Limb (tissue), 2 donors: ENCODE measurements around the gene SUGT1.
"Not testable (repeated sequence)": the region's sequence is repeated elsewhere in the genome, so short reads cannot be mapped to it uniquely, and the experiment has no call there.

Experiments used
- DNase-seq, 2 donors: peaks; one replicate each; pipeline ENCODE4 v3.0.0-alpha.2; 2016; ENCODE audit errors: extremely low spot score in 2 of 2

SUGT1 gene

DNA sequence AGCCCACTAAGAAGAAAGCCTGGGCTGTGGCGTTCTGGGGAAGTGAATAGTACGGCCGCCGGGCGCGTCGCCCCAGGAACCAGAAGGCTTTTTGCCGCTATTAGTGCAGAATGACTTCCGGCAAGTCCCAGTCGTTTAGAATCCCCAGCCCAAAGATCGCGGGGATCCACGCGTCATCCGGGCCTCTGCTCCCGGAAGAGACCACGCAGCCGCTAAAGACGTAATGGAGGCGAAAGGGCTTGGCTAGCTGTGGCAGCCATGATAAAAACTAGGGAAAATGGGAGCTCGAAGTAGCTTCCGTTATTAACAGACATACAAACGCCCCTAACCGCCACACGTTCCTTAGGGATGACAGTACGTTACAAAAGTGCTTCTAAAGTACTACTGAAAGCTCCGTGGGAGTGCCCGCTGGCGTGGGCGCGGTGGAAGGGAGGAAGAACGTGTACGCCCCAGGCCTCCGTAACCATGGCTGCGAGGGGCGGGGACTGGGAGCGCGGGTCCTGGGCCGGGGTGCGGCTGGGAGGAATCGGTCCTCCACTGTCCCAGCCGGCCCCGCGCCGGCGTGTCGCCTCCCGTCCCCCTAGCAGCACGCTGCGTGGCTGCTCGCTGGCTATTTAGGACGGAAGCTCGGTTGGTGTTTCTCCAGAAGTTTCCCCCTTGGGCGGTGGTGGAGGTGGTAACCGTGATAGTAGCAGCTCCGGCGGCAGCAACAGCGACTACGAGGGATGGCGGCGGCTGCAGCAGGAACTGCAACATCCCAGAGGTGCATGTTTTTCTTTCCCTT is at the start of gene SUGT1:
SUGT1 (plus strand) TSS at position 641 of the 784 bp plus-strand sequence; CDS start at position 726, 85 bp downstream.
- peak; percentile 98 to 99 for DNase-seq

DNA sequence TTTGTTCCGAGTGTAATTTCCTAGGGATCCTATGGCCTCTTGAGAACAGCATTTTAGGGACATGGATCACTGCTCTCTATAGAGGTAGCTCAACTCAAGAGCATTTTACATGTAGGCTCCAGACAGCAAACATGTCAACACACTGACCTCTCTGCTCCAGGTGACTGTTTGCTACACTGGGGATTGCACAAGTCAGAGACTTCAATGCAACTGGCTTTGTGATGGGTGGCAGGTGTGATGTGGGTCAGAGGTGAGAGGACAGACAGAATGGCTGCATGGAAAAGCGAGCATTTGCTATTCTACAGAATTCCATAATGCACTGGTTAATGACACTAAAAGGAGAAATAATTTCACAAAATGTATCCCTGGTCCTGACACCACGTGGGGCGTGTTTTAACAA is 49.3 kb upstream of the SUGT1 start:
- not testable (repeated sequence) for DNase-seq

DNA sequence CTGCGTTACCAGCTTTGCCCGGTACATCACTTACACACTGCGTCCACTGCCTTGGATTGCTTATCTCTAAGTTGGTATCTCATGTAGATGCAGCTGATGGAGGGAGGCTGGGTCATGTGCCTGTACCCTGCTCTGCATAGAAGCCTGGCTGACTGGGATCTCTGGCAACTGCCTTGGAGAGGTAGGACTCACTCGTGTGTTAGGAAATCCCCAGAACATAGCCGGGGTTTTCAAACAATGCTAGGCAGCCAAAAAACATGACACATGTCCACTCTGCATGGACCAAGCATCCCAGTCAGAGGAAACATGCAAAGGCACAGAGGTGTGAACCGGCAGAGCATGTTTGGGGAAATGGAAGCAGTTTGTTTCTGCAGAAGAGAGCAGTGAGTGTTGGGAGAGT is 46.5 kb upstream of the SUGT1 start:
- not testable (repeated sequence) for DNase-seq

DNA sequence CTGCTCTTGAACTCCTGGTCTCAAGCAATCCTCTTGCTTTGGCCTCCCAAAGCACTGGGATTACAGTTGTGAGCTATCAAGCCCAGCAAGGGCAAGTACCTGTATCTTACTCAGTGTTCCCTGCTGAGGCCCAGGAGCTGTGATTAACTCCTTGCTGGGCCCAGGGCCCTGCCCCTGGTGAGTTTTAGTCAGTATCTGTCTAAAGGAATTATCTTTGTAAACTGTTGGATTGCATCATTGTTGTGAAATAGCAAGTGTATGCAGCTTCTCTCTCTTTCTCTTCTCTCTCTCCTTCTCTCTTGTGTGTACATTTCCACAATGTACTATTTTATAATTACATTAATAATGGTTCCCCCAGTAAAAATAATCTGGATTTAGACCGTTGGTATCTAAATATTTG is 45.8 kb upstream of the SUGT1 start:
- DNase-seq: not testable (repeated sequence)

DNA sequence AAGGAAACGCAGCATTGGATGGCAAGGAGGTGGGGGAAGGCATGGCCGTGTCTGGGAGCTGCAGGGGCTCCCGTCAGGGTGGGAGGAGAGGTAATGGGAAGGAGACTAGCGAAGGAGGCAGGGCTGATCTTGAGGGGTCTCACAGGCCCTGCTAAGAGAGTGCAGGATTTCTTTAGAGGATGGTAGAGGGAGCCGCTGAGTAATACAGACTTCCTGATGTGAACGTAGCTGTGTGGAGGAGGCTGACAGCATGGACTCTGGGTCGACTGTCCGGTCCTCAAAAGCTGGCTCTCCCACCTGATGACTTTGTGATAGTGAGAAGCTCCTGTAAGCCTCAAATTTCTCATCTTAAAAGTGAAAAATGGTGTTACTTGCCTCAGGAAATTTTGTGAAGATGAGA is 44.5 kb upstream of the SUGT1 start:
- not testable (repeated sequence) for DNase-seq

DNA sequence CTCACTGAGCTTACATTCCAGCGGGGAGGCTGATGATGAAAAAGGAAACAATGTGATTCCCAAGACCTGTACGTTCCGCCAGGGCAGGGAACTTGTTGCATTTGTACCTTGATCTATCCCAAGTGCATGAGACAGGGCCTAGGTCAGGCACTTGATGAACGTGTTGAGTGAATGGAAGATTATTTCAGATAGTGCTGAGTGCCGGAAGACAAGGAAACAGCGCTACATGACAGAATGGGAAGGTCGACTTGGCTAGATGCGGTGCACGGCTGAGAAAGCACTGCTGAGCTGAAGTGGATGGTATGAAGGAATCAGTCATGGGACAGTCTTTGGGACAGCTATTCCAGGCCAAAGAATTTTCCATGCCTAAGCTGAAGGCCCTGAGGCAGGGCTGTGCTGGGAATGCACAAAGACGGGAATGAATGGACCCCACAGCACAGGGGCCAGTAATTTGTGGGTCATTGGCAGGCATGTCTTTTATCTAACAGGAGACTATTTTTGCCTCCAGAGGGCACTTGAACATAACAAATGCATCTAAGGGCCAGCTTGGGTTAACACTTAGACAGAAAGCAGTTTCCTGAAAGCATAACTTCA is 43.5 kb upstream of the SUGT1 start:
- peak in 1 of 2 donors; percentile 15 for DNase-seq

DNA sequence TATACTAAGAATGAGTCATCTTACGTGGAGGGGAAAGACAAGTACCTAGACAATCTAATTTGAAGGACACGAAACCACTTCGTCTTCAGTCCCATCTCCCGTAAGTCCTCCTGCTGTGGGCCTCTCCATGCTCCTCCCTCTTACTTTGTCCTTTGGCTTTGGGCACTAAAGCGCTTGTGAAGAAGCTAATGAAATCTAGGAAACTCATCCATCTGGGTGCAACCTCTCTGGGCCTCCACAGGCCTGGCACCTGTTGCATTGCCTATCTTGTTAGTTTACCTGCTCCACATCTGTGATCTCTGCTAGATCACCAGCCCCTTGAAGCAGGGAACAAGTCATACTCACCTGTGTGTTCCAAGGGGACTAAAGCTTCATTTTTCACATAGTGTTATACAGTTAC is 42.5 kb upstream of the SUGT1 start:
- DNase-seq: not testable (repeated sequence)

DNA sequence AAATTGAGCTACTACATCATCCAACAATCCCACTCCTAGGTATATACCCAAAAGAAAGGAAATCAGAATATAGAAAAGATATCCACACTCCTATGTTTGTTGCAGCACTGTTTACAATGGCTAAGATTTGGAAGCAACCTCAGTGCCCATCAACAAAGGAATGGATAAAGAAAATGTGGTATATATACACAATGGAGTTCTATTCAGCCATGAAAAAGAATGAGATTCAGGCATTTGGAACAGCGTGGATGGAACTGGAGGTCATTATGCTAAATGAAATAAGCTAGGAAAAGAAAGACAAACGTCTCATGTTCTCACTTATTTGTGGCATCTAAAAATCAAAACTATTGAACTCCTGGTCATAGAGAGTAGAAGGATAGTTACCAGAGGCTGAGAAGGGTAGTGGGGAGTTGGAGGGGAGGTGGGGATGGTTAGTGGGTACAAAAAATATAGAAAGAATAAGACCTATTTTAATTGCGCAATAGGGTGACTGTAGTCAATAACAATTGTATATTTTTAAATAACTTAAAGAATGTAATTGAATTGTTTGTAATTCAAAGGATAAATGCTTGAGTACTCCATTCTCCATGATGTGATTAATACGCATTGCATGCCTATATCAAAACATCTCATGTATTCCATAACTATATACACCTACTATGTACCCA is 37.4 kb upstream of the SUGT1 start:
- no peak for DNase-seq

DNA sequence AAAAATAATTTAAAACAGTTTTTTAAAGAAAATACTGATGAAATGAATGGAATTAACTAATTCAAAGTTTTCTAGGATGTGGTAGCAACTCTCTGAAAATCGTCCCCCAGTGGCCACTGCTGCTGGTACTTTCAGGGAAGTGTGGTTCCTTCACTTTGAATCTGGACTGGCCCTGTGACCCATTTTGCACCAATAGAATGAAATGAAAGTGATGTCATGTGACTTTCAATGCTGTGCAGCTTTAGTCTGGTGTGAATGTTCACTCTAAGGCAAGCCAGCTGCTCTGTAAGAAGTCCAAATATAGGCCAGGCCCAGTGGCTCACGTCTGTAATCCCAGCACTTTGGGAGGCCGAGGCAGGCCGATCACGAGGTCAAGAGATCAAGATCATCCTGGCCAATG is 36.8 kb upstream of the SUGT1 start:
- DNase-seq: no peak

DNA sequence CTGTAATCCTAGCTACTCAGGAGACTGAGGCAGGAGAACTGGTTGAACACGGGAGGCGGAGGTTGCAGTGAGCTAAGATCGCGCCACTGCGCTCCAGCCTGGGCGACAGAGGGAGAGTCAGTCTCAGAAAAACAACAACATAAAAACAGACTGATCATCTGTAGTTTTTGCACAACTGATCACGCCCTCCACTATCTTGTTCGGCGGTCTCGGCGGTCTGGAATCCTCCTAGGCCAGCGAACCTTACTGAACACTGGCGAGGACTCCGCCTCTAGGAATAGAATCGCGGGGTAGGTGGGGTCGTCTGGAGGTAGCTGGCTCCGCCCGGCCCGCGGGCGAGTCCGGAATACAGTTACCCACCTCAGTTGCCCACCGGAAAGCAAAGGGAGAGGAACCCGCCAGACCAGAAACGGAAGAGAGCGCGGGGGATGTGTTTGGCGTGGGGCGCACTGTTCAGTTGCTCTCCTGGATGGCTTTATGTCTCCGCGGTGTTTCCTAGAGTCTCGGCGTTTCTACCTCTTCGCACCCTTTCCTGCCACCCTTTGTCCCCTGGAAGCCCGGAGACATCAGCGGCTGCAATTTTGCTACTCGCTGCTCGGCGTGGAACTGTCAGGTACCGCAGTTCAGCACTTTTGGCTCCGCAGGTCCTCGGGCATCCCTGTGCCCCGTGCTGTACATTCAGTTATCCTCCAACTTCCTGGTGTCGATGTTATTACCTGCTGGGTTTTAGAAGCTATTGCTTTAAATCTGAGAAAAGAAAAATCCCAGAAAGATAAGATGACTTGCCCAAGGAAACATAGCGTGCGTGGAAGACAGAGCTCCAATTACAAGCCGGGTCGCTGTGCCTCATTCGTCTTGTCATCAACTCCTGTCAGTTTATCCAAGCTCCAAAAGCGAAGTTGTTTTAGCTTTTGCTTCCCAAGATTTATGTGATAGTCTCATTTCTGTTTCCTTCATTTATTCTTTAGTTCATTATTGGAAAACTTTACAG is 35.3 kb upstream of the SUGT1 start:
- DNase-seq: peak; percentile 84 to 89

DNA sequence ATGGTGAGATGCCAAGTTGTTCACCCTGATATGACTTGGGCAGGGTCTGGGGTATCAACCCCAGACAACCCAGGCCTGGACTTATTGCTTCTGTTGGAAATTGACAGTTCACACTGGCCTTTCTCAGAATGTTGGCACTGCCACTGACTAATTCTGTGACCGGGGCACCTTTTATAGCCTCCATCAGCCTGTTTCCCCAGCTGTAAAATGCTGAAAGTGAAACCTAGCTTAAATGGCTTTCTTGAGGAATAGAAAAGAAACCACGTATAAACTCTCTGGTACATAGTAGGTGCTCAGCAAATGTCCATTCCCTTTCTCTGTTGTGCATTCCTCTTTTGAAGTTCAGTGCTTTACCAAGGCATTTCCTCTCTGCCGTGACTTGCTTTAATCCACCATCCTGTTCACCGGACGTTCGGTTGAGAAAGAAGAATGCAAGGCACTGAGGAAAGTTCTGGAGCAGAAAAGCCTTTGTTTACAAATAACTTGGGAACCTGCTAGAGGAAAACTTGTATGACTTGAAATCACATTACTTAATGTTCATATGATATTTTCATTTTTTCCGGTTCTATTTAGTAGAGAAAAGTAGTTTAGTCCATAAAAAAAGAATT is 21.4 kb upstream of the SUGT1 start:
- DNase-seq: not testable (repeated sequence)

DNA sequence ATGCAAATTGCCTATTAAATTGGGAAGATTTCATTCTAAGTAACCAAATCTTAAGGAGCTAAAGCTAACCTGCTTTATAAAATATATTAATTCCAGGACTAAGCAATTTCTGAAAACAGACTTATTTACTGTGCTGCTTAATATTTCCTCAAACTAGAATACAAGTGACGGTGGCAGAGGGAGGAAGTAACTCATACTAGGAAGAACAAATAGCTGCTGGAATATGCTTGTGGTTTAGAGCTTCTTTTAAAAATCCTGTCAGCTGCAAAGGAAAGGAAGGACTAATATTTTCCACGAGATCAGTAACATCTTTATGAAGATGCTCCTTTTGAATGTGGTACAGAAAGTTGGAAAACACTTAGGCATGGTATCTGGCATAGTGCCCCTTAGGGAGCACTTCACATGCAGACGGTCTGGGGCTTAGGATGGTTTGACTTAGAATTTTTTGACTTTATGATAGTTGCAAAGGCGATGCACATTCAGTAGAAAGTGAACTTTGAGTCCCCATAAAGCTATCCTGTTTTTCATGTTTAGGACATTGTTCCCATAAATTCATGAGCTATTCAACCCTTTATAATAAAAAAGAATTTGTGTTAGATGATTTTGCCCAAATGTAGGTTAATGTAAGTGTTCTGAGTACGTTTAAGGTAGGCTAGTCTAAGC is 13.8 kb upstream of the SUGT1 start:
- no peak for DNase-seq

DNA sequence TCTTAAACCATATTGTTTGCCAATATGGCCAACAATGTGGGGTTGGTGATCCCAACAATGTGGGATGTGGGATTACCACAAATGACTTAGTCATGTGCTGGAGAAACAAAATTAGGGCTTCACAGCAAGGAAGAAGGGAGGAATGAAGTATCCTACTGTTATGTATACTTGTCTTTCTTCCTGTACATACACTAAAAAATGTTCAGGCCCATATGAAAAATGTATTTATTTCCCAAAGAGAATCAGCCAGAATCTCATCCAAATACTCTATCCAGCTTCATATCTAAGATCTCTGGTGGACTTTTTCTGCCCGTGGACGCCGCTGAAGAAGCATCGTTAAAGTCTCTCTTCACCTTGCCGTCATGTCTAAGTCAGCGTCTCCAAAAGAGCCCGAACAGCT is 10.5 kb upstream of the SUGT1 start, which contains the start of gene HNRNPA1L2:
HNRNPA1L2 (plus strand) TSS at position 301 of the 400 bp plus-strand sequence; CDS start at position 363, 62 bp downstream.
- no peak for DNase-seq

DNA sequence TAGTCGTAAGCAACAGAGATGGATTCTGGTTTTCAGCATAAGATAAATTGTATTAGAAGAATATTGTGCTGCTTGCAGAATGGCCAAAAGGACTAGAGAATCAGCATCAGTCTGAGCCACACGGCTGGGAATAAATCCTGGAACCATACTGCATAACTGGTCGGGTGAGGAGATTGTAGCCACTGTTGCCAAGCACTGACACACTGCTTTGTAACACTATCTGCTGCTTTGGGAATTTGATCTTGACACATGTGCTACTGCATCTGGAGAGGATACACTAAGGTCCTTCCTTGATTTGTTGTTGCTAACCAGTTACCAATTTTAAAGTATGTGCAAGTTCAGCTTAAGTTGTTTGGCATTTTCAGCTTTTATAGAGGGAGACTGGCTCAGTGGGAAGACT is 8.5 kb upstream of the SUGT1 start:
- no peak for DNase-seq

DNA sequence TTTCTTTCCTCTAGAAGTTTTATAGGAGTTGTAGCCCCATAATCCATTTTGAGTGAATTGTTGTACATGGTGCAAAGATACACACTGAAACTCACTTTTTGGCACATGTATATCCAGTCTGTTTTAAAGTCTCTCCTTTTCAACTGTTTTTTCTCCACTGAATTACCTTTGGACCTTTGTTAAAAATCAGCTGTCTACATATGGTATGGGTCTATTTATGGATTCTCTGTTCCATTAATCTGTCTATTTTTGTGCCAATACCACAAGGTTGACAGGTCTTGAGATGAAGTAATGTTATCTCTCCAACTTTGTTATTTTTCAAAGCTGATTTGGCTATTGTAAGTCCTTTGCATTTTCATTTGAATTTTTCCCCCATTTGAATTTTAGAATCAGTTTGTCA is 5.7 kb upstream of the SUGT1 start:
- DNase-seq: no peak

DNA sequence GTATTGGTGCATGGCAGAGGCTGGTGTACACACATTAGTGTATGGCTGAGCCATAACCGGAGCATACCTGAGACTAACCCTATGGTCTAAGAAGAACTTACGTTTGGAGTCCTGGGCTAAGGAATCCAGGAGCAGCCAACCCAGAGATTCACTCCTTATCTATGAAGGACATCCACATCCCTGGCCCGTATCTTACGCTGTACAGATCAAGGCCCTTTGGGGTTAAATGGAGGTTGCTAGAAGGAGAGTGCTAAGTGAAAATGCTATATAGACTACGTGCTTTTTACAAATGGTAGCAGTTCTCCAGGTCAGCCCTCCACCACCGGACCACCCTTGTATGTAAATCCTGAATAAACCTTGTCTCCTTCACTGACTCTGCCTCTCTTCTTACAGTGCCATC is 1.9 kb upstream of the SUGT1 start:
- no peak for DNase-seq

DNA sequence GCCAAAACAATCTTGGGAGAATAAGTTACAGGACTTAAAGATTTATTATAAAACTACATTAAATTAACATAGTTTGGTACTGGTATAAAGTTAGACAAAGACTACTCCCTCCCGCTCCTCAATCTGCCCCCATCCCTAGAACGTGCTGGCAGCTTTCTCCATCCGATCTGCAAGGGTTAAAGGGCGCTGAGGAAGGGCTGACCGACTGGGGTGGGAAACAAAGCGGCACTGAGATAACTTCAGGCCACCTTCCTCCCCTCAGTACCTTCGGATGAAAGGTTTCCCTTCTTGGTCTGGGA is 790 bp upstream of the SUGT1 start:
- no peak for DNase-seq

DNA sequence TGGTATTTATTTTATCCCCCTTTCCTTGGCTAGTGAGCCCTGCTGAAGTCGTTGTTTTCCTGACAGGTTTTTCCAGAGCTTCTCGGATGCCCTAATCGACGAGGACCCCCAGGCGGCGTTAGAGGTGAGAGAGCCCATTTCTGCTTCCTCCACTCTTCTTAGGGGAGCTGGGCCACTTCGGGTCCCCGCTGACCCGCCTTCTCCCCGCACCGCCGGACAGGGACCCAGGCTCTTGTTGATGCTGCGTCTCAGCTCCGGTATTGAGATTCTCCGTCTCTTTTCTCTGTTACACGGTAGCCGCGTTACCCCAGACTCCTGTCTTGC is 306 bp downstream of the SUGT1 start:
- no peak for DNase-seq

DNA sequence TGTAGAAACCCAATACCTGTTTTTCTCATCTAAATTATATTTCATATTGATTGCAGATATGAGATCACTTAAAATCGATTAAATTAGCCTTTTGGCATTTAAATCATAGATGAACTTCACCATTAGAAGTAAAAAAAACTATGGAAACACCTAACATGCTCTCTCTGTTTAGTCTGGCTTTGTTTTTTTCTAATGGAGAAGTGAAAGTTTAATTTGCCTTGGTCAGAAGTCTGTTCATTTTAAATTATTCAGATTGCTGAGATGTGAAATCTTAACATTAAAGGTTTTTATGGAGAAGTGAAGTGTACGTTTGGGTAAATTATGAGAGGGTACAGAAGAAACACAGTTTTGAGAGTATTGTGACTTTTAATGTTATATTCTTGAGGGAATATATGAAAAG is 6.7 kb downstream of the SUGT1 start:
- no peak for DNase-seq

DNA sequence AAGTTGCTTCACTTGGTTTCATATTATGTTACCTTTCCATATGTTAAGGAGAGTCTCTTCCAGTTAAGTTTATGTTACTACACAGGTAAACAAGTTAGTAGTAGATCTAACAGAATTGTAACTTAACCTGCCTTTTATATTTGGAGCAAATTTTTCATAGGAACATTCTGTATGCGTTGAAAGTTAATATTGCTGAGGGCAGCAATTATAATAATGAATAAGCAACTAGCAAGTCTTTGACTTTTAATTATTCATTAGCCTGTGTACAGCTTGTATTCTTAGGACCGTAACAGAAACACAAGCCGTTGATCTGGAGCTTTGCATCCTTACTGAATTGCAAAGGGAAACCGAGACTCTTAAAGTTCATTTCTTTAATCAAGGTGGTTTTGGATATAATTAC is 11.6 kb downstream of the SUGT1 start:
- DNase-seq: no peak

DNA sequence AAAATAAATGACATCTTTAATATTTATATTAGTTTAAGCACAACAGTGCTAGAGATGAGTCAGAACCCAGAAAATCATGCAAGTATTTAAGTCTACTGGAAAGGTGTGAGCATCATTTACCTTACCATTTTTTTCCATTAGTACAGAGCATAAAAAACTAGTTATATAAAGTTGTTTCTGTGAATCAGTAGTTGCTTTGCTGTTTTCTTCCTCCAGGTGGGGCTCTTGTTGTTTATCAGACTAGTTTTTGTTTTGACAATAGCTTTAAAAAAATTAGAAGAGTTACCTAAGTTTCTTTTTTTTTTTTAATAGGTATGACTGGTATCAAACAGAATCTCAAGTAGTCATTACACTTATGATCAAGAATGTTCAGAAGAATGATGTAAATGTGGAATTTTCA is 12.7 kb downstream of the SUGT1 start:
- peak in 1 of 2 donors; percentile 32 for DNase-seq
